Large intestine (tissue), 3 donors: ENCODE results near the gene KHDRBS2. TPM values are rescaled to one million over a fixed set of nuclear protein-coding genes. Genes with fewer than 3 reads are reported as not detected.

Experiments used
- DNase-seq, 2 donors: peaks; one replicate each; pipeline versions ENCODE4 v3.0.0 to v3.0.0-alpha.2; 2013
- H3K27ac ChIP-seq: one replicate; pipeline ENCODE4 v1.5.1; 2013; ENCODE audit warnings: low read length
- H3K27me3 ChIP-seq: 2 replicates; pipeline ENCODE4 v1.6.1; 2013; ENCODE audit warnings: low read length; ENCODE audit not compliant: control insufficient read depth, insufficient read depth
- H3K36me3 ChIP-seq: 2 replicates; pipeline ENCODE4 v1.6.1; 2013; ENCODE audit warnings: low read length; ENCODE audit not compliant: control insufficient read depth, insufficient read depth
- H3K4me1 ChIP-seq: one replicate; pipeline ENCODE4 v1.6.1; 2013; ENCODE audit warnings: low read length; ENCODE audit not compliant: control insufficient read depth, insufficient read depth
- H3K4me3 ChIP-seq: one replicate; pipeline ENCODE4 v1.5.1; 2013; ENCODE audit warnings: low read length
- H3K9me3 ChIP-seq: one replicate; pipeline ENCODE4 v1.6.1; 2013; ENCODE audit warnings: mild to moderate bottlenecking, low read depth, low read length, moderate library complexity; ENCODE audit not compliant: control insufficient read depth
- WGBS: methylation state at CpG from one replicate; pipeline ENCODE4 v1.1.5; 2013; ENCODE audit warnings: low lambda C conversion rate; ENCODE audit not compliant: insufficient coverage; 5-methylcytosine and 5-hydroxymethylcytosine counted together
- polyA plus RNA-seq: library from polyadenylated mRNA; unstranded; fragments of 120-200 nt; gene quantifications from one replicate; pipeline ENCODE4 v1.2.1, GENCODE V29; 2013

KHDRBS2 gene
- polyA plus RNA-seq, 1 donor: 7.0 TPM

DNA sequence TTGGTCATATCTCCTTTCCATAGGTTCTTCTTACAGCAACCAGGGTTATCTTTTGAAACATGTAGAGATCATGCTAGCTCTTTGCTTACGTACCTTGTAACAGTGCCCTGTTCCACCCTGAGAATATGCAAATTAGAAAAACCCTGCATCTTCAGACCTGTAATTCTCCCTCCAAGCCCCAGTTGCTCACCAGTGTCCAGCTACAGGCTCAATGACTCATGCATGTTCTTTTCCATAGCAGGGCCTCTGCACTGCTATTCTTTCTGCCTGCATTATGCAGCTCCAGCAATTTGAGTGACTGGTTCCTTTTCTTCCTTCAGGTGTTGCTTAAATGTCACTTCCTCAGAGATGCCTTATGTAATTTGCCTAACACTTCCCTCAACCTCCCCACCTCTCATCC, 636.2 kb downstream of the KHDRBS2 start:
- Histone ChIP-seq H3K9me3 (no peaks in the 10 kb centered on the region), H3K27ac (no peak overlapping the region), H3K4me3 (no peak overlapping the region), H3K36me3 (no peaks in the 10 kb centered on the region), H3K4me1 (no peaks in the 10 kb centered on the region), H3K27me3 (no peaks in the 10 kb centered on the region)
- DNase-seq: no peak
- no CpG with 5 or more reads among the region's 1 CpG for WGBS

DNA sequence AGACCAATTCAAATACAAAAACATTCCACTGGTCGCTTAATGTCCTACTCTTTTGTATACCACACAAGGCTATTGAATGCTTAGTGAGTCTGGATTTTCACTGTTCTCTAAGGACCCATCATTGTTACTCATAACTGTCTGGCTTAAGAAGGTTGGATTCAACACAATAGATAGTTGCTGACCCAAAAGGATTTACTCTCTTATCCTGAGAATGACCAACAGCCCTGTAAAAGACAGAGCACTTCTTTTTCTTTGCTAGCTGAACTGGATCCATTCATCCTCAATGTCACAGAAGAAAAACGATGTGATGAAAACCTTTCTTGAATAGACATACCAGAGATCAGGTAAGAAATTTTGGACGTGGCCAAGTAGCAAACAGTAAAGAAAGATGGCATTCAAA, 645.6 kb downstream of the KHDRBS2 start:
- H3K9me3 ChIP-seq: no peaks in the 10 kb centered on the region
- H3K27me3 ChIP-seq: no peaks in the 10 kb centered on the region
- no peak overlapping the region for H3K4me3 ChIP-seq
- H3K27ac ChIP-seq: no peak overlapping the region
- no peaks in the 10 kb centered on the region for H3K36me3 ChIP-seq
- WGBS: 78% methylated on average over 3 of the region's 3 CpGs
- no peaks in the 10 kb centered on the region for H3K4me1 ChIP-seq
- no peak for DNase-seq
